A673 (cell line): ENCODE data around the gene MIOS.

ENCODE experiments used
- EZH2 ChIP-seq: fragments of 200-600 bp; sonication (generic); IDR thresholded peaks from 2 replicates; pipeline ENCODE4 v1.6.1; 2017; ENCODE audit warnings: borderline replicate concordance, low read depth, mild to moderate bottlenecking, mixed read lengths, antibody characterized with exemption, low read length; ENCODE audit not compliant: poor library complexity, severe bottlenecking
- TF ChIP-seq, protein P1 (sequence below): fragments of 300-800, 200-600 bp; sonication (generic); conservative IDR thresholded peaks from 2 replicates; pipeline ENCODE4 v1.5.1; 2017; ENCODE audit warnings: low read depth, mild to moderate bottlenecking, antibody characterized with exemption, low read length, moderate library complexity, mixed read lengths

DNA sequence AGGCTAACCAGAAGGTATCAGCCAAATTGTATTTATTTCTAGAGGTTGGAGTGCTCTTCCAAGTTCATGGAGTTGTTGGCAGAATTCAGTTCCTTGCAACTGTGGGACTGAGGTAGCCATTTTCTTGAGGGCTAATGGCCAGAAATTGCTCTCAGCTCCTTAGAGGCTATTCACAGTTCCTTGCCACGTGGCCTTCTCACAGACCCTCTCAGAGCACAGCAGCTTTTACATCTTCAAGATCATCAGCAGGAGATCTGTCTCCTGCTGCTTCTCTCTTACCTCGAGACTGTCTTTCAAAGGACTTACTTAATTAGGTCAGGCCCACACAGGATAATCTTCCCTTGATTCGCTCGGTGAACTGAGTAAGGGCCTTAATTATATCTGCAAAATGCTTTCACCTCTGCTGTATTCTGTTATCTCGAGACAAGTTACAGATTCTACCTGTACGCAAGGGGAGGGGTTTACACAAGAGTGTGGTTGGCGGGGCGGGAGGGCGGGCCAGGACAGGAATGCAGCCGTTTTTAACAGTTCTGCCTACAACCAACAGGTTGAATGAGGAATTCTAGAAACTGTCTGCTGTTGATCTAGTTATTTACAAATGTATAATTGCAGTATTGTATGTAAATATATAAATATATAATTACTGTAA is 15.0 kb downstream of the MIOS start:
- TF ChIP-seq, protein P1, sequence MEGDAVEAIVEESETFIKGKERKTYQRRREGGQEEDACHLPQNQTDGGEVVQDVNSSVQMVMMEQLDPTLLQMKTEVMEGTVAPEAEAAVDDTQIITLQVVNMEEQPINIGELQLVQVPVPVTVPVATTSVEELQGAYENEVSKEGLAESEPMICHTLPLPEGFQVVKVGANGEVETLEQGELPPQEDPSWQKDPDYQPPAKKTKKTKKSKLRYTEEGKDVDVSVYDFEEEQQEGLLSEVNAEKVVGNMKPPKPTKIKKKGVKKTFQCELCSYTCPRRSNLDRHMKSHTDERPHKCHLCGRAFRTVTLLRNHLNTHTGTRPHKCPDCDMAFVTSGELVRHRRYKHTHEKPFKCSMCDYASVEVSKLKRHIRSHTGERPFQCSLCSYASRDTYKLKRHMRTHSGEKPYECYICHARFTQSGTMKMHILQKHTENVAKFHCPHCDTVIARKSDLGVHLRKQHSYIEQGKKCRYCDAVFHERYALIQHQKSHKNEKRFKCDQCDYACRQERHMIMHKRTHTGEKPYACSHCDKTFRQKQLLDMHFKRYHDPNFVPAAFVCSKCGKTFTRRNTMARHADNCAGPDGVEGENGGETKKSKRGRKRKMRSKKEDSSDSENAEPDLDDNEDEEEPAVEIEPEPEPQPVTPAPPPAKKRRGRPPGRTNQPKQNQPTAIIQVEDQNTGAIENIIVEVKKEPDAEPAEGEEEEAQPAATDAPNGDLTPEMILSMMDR, result no peak
- no peak for TF ChIP-seq EZH2
